Measurements from ENCODE around the gene BTD.
"Not testable (repeated sequence)": the region's sequence is repeated elsewhere in the genome, so short reads cannot be mapped to it uniquely, and the experiment has no call there.

Gene BTD

DNA sequence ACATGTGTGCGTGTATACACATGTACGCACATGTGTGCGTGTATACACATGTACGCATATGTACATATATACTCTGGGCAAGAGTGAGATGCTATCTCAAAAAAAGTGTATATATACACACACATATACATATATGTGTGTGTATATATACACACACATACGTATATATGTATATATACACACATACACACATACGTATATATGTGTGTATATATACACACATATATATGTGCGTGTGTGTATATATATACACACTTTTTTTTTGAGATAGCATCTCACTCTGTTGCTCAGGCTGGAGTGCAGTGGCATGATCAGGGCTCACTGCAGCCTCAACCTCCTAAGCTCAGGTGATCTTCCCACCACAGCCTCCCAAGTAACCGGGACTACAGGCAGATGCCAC is 8.6 kb upstream of the BTD start:
- ChIA-PET POLR2A (no interaction called here), CTCF (no interaction called here)
- DNase-seq (ENCODE audit: extremely low spot score): no peak
- TF ChIP-seq FOXA1 (IDR thresholded peaks at IDR 0.05) (no peak), ZNF384 (IDR thresholded peaks at IDR 0.05) (no peak), SUZ12 (IDR thresholded peaks at IDR 0.05) (no peak), NFRKB (IDR thresholded peaks at IDR 0.05) (no peak), LEF1 (IDR thresholded peaks at IDR 0.05; ENCODE audit: borderline replicate concordance) (no peak), TARDBP (IDR thresholded peaks at IDR 0.05) (no peak), FOXM1 (IDR thresholded peaks at IDR 0.05; ENCODE audit: borderline replicate concordance) (no peak), FOXK2 (IDR thresholded peaks at IDR 0.05) (no peak), L3MBTL2 (conservative IDR thresholded peaks at IDR 0.05) (no peak), ARNT (IDR thresholded peaks at IDR 0.05) (no peak), BHLHE40 (IDR thresholded peaks at IDR 0.05; ENCODE audit: borderline replicate concordance) (no peak), CTBP1 (IDR thresholded peaks at IDR 0.05; ENCODE audit: borderline replicate concordance) (no peak), SP1 (IDR thresholded peaks at IDR 0.05) (no peak), ELF4 (IDR thresholded peaks at IDR 0.05) (no peak), HDGF (IDR thresholded peaks at IDR 0.05; ENCODE audit: borderline replicate concordance) (no peak)
- TF ChIP-seq, protein P1, sequence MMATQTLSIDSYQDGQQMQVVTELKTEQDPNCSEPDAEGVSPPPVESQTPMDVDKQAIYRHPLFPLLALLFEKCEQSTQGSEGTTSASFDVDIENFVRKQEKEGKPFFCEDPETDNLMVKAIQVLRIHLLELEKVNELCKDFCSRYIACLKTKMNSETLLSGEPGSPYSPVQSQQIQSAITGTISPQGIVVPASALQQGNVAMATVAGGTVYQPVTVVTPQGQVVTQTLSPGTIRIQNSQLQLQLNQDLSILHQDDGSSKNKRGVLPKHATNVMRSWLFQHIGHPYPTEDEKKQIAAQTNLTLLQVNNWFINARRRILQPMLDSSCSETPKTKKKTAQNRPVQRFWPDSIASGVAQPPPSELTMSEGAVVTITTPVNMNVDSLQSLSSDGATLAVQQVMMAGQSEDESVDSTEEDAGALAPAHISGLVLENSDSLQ (IDR thresholded peaks at IDR 0.05): no peak

- POLR2A ChIA-PET: no interaction called here
- CTCF ChIA-PET: no interaction called here
- no peak for TF ChIP-seq LEF1 (IDR thresholded peaks at IDR 0.05; ENCODE audit: borderline replicate concordance)
- TF ChIP-seq BHLHE40 (IDR thresholded peaks at IDR 0.05; ENCODE audit: borderline replicate concordance): no peak
- DNase-seq (ENCODE audit: extremely low spot score): no peak
Measured at GRCh38 chr3:15595955-15596354, 5.6 kb upstream of the BTD start.

DNA sequence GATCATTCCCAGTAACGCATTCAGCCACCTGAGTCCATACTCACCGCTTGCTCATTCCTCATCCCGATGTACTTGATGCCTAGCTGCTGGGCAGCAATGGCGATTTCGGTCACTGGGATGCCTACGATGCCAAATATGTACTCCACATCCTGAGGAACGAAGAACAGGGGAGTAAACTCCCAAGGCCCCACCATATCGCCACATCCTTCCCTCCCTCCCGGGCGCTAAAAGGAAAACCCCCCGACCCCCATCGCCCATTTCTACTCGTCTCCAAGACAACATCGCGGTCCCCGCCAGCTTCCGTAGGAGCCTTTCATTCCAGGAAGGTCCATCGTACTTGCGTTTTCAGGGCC is 523 bp upstream of the BTD start:
- TF ChIP-seq ZNF384 (IDR thresholded peaks at IDR 0.05): no peak
- no peak for TF ChIP-seq HDGF (IDR thresholded peaks at IDR 0.05; ENCODE audit: borderline replicate concordance)
- no peak for TF ChIP-seq LEF1 (IDR thresholded peaks at IDR 0.05; ENCODE audit: borderline replicate concordance)
- TF ChIP-seq SP1 (IDR thresholded peaks at IDR 0.05): no peak
- no peak for TF ChIP-seq L3MBTL2 (conservative IDR thresholded peaks at IDR 0.05)
- TF ChIP-seq NFRKB (IDR thresholded peaks at IDR 0.05): no peak
- TF ChIP-seq ARNT (IDR thresholded peaks at IDR 0.05): no peak
- no peak for TF ChIP-seq ELF4 (IDR thresholded peaks at IDR 0.05)
- TF ChIP-seq, protein P1 (IDR thresholded peaks at IDR 0.05): no peak
- ChIA-PET CTCF (interaction anchor here (0.6 kb wide), 1 partner anchor 1032 kb away, joined by 3 read pairs; no protein-coding TSS in a partner anchor), POLR2A (interaction anchor here (0.7 to 1.9 kb wide), 4 partner anchors 10 to 257 kb away, joined by 3 to 7 read pairs (median 3); no protein-coding TSS in a partner anchor)
- no peak for DNase-seq (ENCODE audit: extremely low spot score)

DNA sequence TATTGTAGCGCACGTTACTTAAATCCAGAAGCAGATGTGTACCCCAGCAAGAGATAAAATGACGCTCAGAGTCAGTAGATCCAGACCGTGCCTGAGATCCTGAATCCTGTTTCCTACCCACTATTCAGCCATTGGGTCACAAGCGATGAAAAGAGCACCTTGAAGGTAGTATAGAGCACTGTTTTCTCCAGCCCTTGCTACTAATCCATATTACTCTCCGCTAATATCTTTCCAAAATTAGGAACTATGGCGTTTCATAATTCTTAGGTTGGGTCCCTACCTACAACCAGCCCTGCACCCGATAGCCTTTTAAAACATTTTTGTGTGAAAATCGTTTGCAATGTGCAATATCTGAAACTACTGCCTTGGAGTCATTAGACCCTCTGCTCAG is 596 bp downstream of the BTD start:
- TF ChIP-seq L3MBTL2 (conservative IDR thresholded peaks at IDR 0.05): peak; percentile 53; the same call in 1 of the 2 replicates
- TF ChIP-seq HDGF (IDR thresholded peaks at IDR 0.05; ENCODE audit: borderline replicate concordance): no peak
- no peak for DNase-seq (ENCODE audit: extremely low spot score)
- ChIA-PET CTCF (no interaction called here), POLR2A (interaction anchor here (0.7 to 1.9 kb wide), 5 partner anchors 8 to 200 kb away, joined by 3 to 7 read pairs (median 4); no protein-coding TSS in a partner anchor)

DNA sequence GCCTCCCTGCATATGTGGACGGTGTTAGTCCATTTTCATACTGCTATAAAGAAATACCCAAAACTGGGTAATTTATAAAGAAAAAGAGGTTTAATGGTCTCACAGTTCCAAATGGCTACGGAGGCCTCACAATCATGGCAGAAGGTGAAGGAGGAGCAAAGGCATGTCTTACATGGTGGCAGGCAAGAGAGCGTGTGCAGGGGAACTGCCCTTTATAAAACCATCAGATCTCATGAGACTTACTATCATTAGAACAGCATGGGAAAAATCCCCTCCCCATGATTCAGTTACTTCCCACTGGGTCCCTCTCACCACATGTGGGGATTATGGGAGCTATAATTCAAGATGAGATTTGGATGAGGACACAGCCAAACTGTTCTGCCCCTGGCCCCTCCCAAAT is 1.3 kb downstream of the BTD start:
- DNase-seq (ENCODE audit: extremely low spot score); POLR2A ChIA-PET; CTCF ChIA-PET: not testable (repeated sequence)

- CTCF ChIA-PET: not testable (repeated sequence)
Measured at GRCh38 chr3:15604584-15604983, 3.0 kb downstream of the BTD start.

GRCh38 chr3:15606434-15606891 is 4.9 kb downstream of the BTD start:
- CTCF ChIA-PET: no interaction called here
- DNase-seq (ENCODE audit: extremely low spot score): no peak
- TF ChIP-seq LEF1 (IDR thresholded peaks at IDR 0.05; ENCODE audit: borderline replicate concordance): no peak
- no peak for TF ChIP-seq SP1 (IDR thresholded peaks at IDR 0.05)
- TF ChIP-seq L3MBTL2 (conservative IDR thresholded peaks at IDR 0.05): no peak
- no peak for TF ChIP-seq FOXA1 (IDR thresholded peaks at IDR 0.05)
- TF ChIP-seq BHLHE40 (IDR thresholded peaks at IDR 0.05; ENCODE audit: borderline replicate concordance): no peak
- no peak for TF ChIP-seq ELF4 (IDR thresholded peaks at IDR 0.05)
- TF ChIP-seq, protein P1 (IDR thresholded peaks at IDR 0.05): no peak
- no peak for TF ChIP-seq ARNT (IDR thresholded peaks at IDR 0.05)
- no peak for TF ChIP-seq HDGF (IDR thresholded peaks at IDR 0.05; ENCODE audit: borderline replicate concordance)
- TF ChIP-seq TARDBP (IDR thresholded peaks at IDR 0.05): no peak
- TF ChIP-seq FOXK2 (IDR thresholded peaks at IDR 0.05): no peak
- TF ChIP-seq NFRKB (IDR thresholded peaks at IDR 0.05): no peak
- no peak for TF ChIP-seq CTBP1 (IDR thresholded peaks at IDR 0.05; ENCODE audit: borderline replicate concordance)
- no peak for TF ChIP-seq SUZ12 (IDR thresholded peaks at IDR 0.05)
- TF ChIP-seq ZNF384 (IDR thresholded peaks at IDR 0.05): no peak
- no peak for TF ChIP-seq FOXM1 (IDR thresholded peaks at IDR 0.05; ENCODE audit: borderline replicate concordance)
- POLR2A ChIA-PET: no interaction called here

More at GRCh38 chr3:15604584-15604983, 3.0 kb downstream of the BTD start:
- DNase-seq (ENCODE audit: extremely low spot score); POLR2A ChIA-PET: not testable (repeated sequence)
